Heart right ventricle (tissue), 16 donors: Measurements from ENCODE around the gene CYP4F8. TPM values are rescaled to one million over a fixed set of nuclear protein-coding genes. Genes with fewer than 3 reads are reported as not detected.
"Not testable (repeated sequence)": the region's sequence is repeated elsewhere in the genome, so short reads cannot be mapped to it uniquely, and the experiment has no call there.

Experiments used
- ATAC-seq, 8 donors: fragments of 200-7000 bp; cut with Tn5 transposase; one replicate each; pipeline ENCODE4 v1.9.1; 2020; ENCODE audit warnings: mild to moderate bottlenecking in 8 of 8, moderate library complexity in 8 of 8, moderate number of reproducible peaks in 1 of 8
- DNase-seq, 2 donors: peaks; one replicate each; pipeline ENCODE4 v3.0.0-alpha.2; 2020
- H3K27ac ChIP-seq, 10 donors: fragments of 200-600 bp; sonication (generic) in 2 of 10; one replicate each; pipeline versions ENCODE4 v1.5.0 to v1.8.0; 2020 to 2022; ENCODE audit warnings: mild to moderate bottlenecking in 3 of 10
- H3K27me3 ChIP-seq, 7 donors: fragments of 200-600 bp; one replicate each; pipeline ENCODE4 v1.8.0; 2021 to 2022; ENCODE audit warnings: mild to moderate bottlenecking in 2 of 7
- H3K36me3 ChIP-seq, 9 donors: fragments of 200-600 bp; sonication (generic) in 1 of 9; one replicate each; pipeline versions ENCODE4 v1.5.0 to v1.8.0; 2020 to 2022; ENCODE audit warnings: mild to moderate bottlenecking in 2 of 9
- H3K4me1 ChIP-seq, 9 donors: fragments of 200-600 bp; sonication (generic) in 1 of 9; one replicate each; pipeline versions ENCODE4 v1.5.0 to v1.8.0; 2020 to 2022; ENCODE audit warnings: mild to moderate bottlenecking in 4 of 9
- H3K4me3 ChIP-seq, 10 donors: fragments of 200-600 bp; sonication (generic) in 2 of 10; one replicate each; pipeline versions ENCODE4 v1.5.0 to v1.8.0; 2020 to 2022; ENCODE audit warnings: mild to moderate bottlenecking in 7 of 10, moderate library complexity in 2 of 10
- H3K9me3 ChIP-seq, 11 donors: fragments of 200-600 bp in 10 of 11; sonication (generic) in 2 of 11; one replicate each; pipeline versions ENCODE4 v1.5.0 to v1.8.0; 2013 to 2022; ENCODE audit warnings: mild to moderate bottlenecking in 2 of 11, control low read depth in 1 of 11, moderate library complexity in 1 of 11
- WGBS, 2 donors: extraction: QIAGEN DNeasy Blood & Tissue Kit; methylation state at CpG; one replicate each; pipeline ENCODE4 v1.1.7; 2013; ENCODE audit warnings: inconsistent platforms in 1 of 2; 5-methylcytosine and 5-hydroxymethylcytosine counted together
- intact Hi-C, 10 donors: fragments of 100-400 bp; cut with DNase I; formaldehyde crosslinking; loops; one replicate each; pipeline versions ENCODE4 v1.11.1 to v1.14.2; 2022
- polyA plus RNA-seq, 2 donors: library from polyadenylated mRNA; stranded (reverse); fragments of 200-250 nt; gene quantifications; one replicate each; pipeline ENCODE4 v1.2.3, GENCODE V29; 2013
- total RNA-seq, 10 donors: library from RNA; stranded (reverse); fragmentation: NEBNext Ultra II Directional in 3 of 10; extraction: Animal tissue kit (Norgen Biotek cat#: 25700) in 3 of 10; gene quantifications; one replicate each; pipeline versions ENCODE4 v1.2.1 to v1.2.4, GENCODE V29; 2021 to 2023
- TF ChIP-seq, protein P1 (sequence below), 9 donors: fragments of 200-600 bp; sonication (generic) in 2 of 9; IDR thresholded peaks; one replicate each; pipeline versions ENCODE4 v1.5.0 to v1.8.0; 2021 to 2022; ENCODE audit warnings: antibody characterized with exemption in 9 of 9, mild to moderate bottlenecking in 5 of 9, moderate library complexity in 1 of 9
- donor health status: Arrhythmogenic right ventricular cardiomyopathy.
- donor health status: ischemic (EF 13 %, LVEDD 7.1; RV severe dilation, severe dysfunction).
- donor health status: healthy with polysubstance abuse.
- donor health status: DM: no; HTN: yes; CAD: no.
- donor health status: DM: no; HTN: no; CAD: no.
- donor health status: ischemic (EF 25% LVEDD 6.9; RV normal size, moderate dysfunction).
- donor health status: ischemic (EF 25% LVEDD 5.7; RV mildly dilated, moderate dysfunction).
- donor health status: healthy.
- donor health status: DM: yes; HTN: yes; CAD: no.
- donor health status: Ischemic cardiomyopathy.
- donor health status: ischemic (EF 35%, LVEDD 5.7; RV mildly dilated, moderate dysfunction).
- donor health status: nonischemic (EF 11% LVEDD 7.7; RV severe dilation, severe dysfunction).
- donor health status: DM: yes; HTN: yes; CAD: no.
- donor health status: PGD.
- donor health status: ischemic (EF 29% LVEDD 5.4; RV normal size, mild dysfunction).
- donor health status: nonischemic (EF 23%, LVEDD 6.1; RV moderate dilation, normal function).

CYP4F8 gene
- total and polyA plus RNA-seq, 12 donors = not detected

DNA sequence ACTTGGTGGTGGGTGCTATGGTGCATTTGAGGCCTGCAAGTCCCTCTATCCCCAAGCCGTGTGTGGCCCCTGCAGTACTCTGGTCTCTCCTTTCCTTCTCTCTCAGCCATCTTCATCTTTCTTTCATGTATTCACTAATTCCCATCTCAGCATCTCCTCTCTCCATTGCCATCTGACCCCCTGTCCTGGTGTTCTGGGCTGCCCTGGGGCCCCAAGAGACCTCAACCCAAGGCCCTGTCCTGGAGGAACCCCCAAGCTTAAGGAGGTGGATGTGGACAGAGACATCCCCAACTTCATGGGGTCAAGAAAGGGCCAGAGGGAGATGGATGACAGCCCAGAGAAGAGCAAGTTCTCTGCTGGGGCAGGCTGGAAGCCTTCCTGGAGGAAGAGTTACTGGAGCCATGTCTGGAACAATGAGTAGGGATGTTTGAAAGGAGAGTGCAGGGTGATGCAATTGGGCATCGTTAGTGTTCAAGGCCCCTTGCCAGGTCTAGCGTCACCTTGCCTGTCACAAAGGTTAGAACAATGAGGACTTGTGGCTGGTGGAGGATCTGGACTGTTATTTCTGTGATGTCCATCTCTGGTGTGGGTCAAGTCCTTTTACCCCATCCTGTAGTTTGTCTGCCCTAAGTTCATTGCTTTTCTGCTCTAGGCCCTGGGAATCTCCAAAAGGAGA lies 29.2 kb downstream of the CYP4F8 start:
- intact Hi-C loops = no loop called here
- ATAC-seq (no peak), DNase-seq (no peak)

DNA sequence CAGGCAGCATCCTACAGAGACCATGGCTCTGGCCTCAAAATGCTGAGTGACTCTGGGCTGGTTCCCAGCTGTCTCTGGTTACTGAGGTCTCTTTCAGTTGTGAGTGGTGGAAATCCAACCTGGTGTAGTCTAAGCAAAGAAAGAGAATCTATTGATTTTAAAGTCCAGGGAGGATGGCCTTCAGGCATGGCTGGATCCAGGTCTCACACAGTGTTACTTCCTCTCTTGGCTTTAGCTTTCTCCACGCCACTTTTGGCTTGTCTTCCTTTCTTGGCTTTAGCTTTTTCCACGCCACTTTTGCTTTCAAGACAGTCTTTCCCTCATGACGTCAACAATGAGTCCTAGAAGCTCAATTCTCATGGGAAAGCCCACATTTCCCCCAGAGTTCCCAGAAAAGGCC lies 29.8 kb downstream of the CYP4F8 start:
- H3K4me3 ChIP-seq = no peak overlapping the region
- no peak for DNase-seq
- no peak overlapping the region for H3K27ac ChIP-seq
- ATAC-seq = no peak
- intact Hi-C loops = no loop called here
- TF ChIP-seq, protein P1, sequence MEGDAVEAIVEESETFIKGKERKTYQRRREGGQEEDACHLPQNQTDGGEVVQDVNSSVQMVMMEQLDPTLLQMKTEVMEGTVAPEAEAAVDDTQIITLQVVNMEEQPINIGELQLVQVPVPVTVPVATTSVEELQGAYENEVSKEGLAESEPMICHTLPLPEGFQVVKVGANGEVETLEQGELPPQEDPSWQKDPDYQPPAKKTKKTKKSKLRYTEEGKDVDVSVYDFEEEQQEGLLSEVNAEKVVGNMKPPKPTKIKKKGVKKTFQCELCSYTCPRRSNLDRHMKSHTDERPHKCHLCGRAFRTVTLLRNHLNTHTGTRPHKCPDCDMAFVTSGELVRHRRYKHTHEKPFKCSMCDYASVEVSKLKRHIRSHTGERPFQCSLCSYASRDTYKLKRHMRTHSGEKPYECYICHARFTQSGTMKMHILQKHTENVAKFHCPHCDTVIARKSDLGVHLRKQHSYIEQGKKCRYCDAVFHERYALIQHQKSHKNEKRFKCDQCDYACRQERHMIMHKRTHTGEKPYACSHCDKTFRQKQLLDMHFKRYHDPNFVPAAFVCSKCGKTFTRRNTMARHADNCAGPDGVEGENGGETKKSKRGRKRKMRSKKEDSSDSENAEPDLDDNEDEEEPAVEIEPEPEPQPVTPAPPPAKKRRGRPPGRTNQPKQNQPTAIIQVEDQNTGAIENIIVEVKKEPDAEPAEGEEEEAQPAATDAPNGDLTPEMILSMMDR (IDR thresholded peaks at IDR 0.05) = no peak
- peaks cover 0 to 9% (median 0%) of the 10 kb centered on the region in 11 donors for H3K9me3 ChIP-seq
- H3K27me3 ChIP-seq = no peaks in the 10 kb centered on the region
- H3K4me1 ChIP-seq = peaks cover 0 to 18% (median 0%) of the 10 kb centered on the region in 9 donors
- no peaks in the 10 kb centered on the region for H3K36me3 ChIP-seq
- WGBS, 2 donors = 52 to 64% methylated on average over 3 of the region's 3 CpGs

More for the DNA sequence above, 29.2 kb downstream of the CYP4F8 start:
- Histone ChIP-seq H3K36me3 (no peaks in the 10 kb centered on the region), H3K4me1 (peaks cover 0 to 18% (median 0%) of the 10 kb centered on the region in 9 donors), H3K27me3 (no peaks in the 10 kb centered on the region), H3K4me3 (no peak overlapping the region), H3K27ac (no peak overlapping the region), H3K9me3 (peaks cover 0 to 9% (median 0%) of the 10 kb centered on the region in 11 donors)
- WGBS, 2 donors = 74 to 83% methylated on average over 3 of the region's 3 CpGs
- TF ChIP-seq, protein P1 (IDR thresholded peaks at IDR 0.05) = no peak

DNA sequence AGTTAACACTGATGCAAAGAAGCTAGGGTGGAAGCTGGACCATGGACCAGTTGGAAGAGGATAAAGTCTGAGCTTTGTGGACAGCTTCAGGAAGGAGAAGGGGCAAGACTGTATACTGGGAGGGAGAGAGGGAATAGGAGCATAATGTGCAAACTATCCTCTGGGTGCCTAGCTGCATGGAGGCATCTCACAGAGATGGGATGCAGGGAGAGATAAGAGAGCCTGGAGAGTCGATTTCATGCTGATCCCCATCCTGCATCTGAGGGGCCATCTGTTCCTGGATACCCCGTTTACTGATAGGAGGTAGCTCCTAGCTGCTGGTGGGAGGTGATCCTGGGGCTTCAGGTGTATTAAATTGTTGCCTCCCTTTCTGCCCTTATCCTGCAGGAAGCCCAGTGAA lies 34.5 kb downstream of the CYP4F8 start:
- H3K9me3 ChIP-seq = peaks cover 0 to 9% (median 0%) of the 10 kb centered on the region in 11 donors
- ATAC-seq (no peak), DNase-seq (no peak)
- H3K4me1 ChIP-seq = no peaks in the 10 kb centered on the region
- no peak overlapping the region for H3K4me3 ChIP-seq
- no peaks in the 10 kb centered on the region for H3K36me3 ChIP-seq
- intact Hi-C loops = no loop called here
- H3K27me3 ChIP-seq = peaks cover 0 to 13% (median 6%) of the 10 kb centered on the region in 7 donors
- TF ChIP-seq, protein P1 (IDR thresholded peaks at IDR 0.05) = no peak
- WGBS, 2 donors = 71 to 84% methylated on average over 2 of the region's 2 CpGs
- no peak overlapping the region for H3K27ac ChIP-seq

DNA sequence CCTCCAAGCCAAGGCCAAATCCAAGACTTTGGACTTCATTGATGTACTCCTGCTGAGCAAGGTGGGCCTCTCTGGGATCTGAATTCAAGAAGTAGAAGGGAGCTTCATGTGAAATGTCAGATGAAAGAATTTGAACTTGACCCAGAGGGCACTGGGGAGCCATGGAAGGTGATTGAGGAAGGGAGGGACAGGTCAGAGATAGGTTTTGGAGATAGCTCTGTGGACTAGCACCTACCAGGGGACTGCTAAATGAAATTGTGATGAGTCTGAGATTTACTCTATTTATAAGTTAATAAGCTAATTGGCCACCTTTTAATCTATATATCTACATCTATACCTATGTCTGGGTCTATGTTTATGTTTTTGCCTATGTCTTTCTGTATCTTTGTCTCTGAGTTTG lies 35.1 kb downstream of the CYP4F8 start:
- ATAC-seq, DNase-seq, H3K4me1 ChIP-seq, H3K9me3 ChIP-seq, H3K27ac ChIP-seq, H3K4me3 ChIP-seq, H3K36me3 ChIP-seq, intact Hi-C loops: not testable (repeated sequence)
- H3K27me3 ChIP-seq = peaks cover 0 to 16% (median 6%) of the 10 kb centered on the region in 7 donors

DNA sequence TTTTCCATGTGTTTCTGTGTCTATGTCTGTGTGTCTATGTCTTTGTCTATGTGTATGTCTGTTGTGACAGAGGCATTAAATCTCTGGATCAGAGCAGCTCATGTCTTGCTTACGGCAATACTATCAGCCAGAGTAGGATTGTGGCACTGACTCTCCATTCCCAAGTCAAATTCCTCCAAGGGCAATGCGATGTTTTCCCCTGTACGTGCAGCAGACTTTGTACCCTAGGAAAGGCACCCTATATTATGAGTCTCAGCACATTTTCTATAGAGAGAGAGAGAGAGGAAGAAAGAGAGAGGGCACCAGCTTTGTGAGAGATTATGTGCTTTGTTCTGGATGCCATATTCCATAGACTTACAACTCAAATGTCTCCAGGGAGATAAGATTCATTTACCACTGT lies 36.8 kb downstream of the CYP4F8 start:
- no peaks in the 10 kb centered on the region for H3K4me1 ChIP-seq
- H3K36me3 ChIP-seq = no peaks in the 10 kb centered on the region
- 77 to 85% methylated on average over 3 of the region's 3 CpGs for WGBS, 2 donors
- no peak overlapping the region for H3K4me3 ChIP-seq
- peaks cover 0 to 27% (median 6%) of the 10 kb centered on the region in 7 donors for H3K27me3 ChIP-seq
- intact Hi-C loops = no loop called here
- H3K27ac ChIP-seq = no peak overlapping the region
- ATAC-seq (no peak), DNase-seq (no peak)
- TF ChIP-seq, protein P1 (IDR thresholded peaks at IDR 0.05) = no peak
- peaks cover 0 to 9% (median 0%) of the 10 kb centered on the region in 11 donors for H3K9me3 ChIP-seq
